ENCODE measurements around the gene SHC3.

SHC3 gene

GRCh38 chr9:89000371-89000781 lies 178.2 kb downstream of the SHC3 start:
- no peak for DNase-seq (ENCODE audit: low spot score)

GRCh38 chr9:88998911-88999310 lies 179.7 kb downstream of the SHC3 start:
- peak; percentile 29 for DNase-seq (ENCODE audit: low spot score)

DNA sequence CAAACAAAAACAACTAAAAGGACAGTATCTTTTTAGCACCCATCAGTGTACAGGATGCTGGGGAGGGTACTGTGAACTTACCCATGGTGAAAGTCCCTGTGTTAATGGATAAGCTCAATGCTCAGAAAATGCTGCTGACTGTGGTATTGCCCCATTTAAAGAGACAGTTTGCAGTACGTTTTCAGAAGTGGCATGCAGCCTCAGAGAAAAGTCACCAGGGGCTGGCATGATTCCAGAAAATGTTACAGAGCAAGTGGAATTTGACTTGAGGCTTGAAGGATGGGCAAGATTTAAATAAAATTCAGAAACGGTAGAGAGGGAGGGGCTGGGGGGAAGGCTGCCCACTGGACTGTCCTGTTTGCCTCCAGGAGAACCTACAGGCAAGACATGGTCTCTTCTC lies 180.1 kb downstream of the SHC3 start:
- no peak for DNase-seq (ENCODE audit: low spot score)

DNA sequence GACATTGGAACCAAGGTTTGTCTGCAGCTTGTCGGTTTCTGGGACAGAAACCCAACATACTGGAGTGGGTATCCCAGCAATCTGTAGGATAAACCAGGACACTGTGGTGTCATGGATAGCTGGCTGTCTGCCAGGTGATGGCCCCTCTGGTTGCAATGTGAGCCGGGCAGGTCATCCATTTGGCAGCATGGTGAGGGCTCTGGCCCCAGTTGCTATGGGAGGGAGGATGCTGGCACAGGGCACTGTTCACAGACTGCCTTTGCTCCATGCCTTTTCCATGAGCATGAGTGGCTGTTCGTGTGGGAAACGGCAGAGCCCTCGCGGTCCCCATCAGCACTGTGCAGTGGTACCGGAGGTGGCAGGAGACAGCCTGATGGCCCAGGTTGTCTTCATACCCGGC lies 181.0 kb downstream of the SHC3 start:
- no peak for DNase-seq (ENCODE audit: low spot score)

DNA sequence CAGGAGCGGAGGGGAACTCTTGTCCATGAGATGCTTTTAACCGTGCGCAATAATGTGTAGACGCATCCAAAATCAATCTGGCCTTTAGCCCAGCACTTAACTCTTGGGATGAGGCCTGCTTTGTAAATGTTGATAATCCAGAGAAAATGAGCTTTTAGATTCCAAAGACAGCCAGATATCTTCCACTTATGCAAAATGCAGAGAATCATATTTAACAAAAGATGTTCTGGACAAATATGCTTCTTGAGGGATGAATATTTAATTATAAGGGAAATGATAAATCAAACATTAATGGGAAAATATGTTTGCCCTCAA lies 181.7 kb downstream of the SHC3 start:
- DNase-seq (ENCODE audit: low spot score) = no peak

DNA sequence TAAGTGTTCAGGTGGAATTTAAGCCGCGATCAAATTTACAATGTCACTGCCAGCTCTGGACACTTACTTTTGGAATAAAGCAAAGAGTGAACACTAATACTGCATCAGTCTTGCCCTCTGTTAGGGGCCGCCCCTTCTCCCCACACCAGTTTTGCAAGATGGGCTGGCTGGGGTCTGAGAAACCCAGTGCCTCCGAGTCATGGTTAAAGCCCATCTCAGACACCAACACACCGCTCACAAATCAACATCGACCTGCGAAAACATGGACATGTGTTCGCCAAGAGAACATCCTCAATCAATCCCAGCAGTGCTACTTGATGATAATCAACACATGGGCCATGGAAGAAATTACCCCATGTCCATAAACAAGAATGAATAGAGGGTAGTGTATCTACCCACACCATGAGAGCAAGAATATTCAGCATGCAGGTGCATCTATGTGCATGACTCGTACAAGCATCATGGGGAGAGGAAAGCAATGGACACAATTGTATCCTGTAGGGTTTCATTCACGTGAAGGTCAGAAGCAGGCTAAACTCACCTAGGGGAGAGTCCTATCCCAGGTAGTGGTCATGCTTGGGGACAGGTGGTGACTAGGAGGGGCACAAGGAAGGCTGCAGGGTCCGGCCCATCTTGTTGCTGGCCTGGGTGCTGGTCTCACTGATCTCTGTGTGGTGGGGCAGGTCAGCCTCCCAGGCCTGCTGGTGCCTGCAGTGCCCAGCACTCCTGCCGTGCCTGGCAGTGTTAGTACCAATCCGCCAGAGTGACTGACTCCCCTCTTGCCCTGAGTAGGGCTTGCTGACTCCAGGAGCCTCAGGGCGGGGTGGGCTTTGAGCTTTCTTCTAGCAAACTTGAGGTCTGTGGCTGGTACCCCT lies 182.3 kb downstream of the SHC3 start:
- no peak for DNase-seq (ENCODE audit: low spot score)

DNA sequence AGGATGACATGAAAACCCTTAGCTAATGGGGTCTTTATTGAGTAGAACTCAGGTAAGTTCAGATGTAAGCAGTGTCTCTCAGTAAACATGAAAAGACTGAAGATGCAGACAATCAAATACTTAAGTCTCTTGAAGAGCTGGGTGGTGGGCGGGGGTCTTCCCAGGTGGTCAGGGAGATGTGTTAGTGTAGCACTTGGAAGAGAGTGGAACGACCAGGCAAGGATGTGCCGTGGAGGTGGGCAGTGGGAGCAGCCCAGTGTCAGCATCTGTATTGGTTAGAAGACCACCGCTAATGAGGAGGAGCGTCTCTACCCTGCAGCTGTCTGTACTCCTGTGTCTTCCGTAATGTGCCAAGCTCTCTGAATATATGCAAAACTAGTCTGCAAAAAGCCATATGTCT lies 183.0 kb downstream of the SHC3 start:
- no peak for DNase-seq (ENCODE audit: low spot score)

DNA sequence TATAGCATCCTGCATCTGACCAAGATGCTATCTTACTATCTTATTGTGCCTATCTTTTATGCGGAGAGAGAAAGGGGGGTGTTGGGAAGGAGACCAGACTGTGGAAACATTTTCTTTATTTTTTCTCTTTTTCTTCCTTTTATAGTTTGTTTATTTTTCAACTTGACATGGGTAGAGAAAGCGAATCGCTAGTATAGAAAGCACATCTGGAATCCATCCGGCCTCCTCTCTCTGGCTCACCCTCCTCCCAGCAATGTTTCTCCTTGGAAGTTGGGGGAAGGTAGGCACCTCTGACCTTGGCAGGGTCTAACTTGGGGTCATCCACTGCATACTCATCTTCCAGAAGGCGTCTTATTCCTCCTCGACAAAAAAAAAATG lies 183.4 kb downstream of the SHC3 start:
- DNase-seq (ENCODE audit: low spot score) = no peak

DNA sequence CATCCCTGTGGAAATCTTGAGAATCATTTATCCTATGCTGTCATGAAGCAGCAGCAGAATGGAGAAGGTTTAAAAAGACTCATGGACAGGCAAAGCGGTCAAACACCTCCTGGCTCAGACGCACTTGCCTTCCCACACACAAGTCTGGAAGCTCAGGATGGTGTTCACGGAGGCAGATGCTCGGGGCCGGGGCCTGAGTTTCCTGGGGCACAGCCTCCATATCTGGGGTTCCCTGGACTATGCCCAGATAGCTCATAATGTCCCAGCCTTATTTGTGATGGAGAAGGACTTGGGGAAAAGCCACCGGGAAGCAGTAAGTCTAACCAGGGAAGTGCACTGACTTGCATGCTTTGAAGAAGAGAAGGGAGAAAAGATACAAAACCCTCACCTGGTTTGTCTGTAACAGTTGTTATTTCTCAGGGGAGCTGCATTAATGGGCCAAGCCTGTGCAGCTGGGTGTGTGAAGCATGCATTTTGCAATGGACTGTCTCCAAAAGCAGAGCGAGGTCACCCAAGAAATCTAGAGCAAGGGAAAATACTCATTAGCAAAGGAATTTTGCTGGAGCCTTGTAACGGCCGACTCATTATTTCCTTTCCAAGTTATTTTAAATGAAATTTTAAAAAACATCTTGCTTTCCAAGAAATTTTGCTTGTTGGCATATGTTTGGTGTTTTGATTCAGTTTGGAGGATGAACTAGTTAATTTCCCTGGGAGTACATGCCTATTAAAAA lies 184.0 kb downstream of the SHC3 start:
- DNase-seq (ENCODE audit: low spot score) = peak; percentile 62

GRCh38 chr9:88993871-88994460 lies 184.7 kb downstream of the SHC3 start:
- DNase-seq (ENCODE audit: low spot score) = no peak

- no peak for DNase-seq (ENCODE audit: low spot score)
Observed at GRCh38 chr9:88993327-88993726, 185.3 kb downstream of the SHC3 start.

GRCh38 chr9:88992556-88992955 lies 186.1 kb downstream of the SHC3 start:
- DNase-seq (ENCODE audit: low spot score) = no peak

DNA sequence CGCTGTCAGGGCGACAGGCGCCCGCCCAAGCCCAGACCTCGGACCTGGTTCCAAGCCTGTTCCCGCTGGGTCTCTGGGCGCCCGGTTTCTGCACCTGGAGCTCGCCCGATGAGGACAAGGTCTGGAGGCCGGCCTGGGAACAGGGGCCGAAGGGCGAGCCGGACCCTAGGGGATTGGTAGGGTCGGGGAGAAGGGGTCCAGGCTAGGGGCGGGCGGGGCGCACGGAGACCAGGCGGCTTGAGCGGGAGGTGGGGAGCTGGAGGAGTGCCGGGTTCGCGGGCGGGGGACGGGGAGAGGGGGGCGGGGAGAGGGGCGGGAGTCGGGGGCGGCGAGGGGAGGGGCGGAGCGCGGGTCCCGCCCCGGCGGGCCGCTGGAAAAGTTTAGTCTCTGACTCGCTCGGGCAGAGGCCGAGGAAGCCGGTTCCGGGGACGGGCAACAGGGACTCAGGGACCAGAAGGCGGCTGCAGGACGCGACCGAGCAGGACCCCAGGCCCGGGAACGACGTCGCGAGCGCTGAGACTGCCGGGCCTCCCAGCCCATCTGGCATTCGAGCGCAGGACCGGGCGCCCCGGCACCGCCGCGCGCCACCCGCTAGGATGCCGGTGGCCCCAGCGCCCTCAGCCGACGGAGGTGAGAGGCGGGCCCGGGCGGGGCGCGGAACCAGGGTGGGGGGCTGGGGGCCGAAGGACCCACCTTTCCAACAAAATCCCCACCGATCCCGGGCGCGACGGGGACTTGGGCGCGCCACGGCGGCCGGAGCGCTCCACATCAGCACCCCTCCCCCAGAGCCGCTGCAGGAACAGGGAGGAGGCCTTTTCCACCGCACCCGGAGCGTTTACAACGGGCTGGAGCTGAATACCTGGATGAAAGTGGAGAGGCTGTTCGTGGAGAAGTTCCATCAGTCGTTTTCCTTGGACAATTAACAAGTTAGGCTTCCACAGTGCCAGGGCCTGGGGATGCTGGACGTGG lies 187.3 kb downstream of the SHC3 start, which contains the start of gene S1PR3:
S1PR3 (plus strand) TSS at position 403 of the 969 bp plus-strand sequence. CDS start 9,733 bp downstream, outside the sequence.
- DNase-seq (ENCODE audit: low spot score) = peak; percentile 89

- DNase-seq (ENCODE audit: low spot score) = no peak
Observed at GRCh38 chr9:88990729-88991065, 187.9 kb downstream of the SHC3 start.

- DNase-seq (ENCODE audit: low spot score) = no peak
Observed at GRCh38 chr9:88990041-88990728, 188.4 kb downstream of the SHC3 start.

DNA sequence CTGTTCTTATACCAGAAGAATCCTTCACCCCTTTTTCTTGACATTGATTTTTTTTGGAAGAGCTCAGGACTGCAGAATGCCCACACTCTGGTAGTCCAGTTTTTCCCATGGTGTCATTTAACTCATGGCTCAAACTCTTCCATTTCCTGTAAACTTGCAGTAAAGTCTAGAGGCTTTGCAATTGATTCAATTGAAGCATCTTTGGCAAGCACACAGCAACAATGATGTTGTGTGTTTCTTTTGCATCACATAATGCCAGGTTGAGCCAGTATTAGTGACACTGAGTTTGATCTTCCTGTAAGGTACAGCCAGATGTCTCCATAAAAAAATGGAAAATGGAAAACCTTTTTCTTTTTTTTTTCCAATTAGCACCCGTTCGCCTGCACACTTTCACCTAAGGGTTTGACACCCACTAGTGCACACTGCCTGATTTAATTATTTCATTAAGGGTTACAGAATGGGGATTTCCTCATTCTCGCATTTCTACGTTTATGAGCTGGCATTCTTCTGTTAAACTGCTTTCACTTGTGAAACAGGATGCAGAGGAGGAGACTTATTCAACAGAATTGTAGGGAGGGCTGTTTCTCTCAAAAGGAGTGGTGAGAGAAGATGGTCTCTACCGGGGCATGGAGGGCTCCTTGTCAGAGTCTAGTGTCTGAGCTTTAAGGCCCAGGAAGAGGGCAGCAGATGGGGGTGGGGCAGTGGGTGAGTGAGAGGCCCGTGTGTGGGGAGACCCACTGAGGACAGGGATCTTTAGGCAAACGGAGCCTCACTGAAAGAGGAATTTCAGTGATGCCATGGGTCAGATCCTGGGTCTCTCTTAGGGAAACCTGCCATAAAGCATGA lies 189.6 kb downstream of the SHC3 start:
- DNase-seq (ENCODE audit: low spot score) = peak; percentile 69

- DNase-seq (ENCODE audit: low spot score) = no peak
Observed at GRCh38 chr9:88987661-88988060, 191.0 kb downstream of the SHC3 start.

DNA sequence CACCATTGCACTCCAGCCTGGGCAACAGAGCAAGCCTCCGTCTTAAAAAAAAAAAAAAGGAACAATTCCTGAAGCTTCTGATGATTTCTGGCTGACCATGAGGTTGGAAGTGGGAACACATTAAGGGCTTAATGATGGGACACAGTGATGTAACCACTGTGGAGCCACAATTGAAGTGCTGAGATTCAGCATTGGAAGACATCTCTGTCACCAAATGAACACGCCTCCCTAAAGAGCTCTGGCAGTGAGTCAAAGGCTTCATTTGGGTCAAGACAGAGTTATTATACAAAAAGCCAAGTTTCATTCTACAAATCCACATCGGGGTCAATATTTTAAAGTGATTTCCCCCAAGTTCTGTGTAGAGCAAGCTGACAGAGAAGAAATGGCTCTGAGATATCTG lies 191.8 kb downstream of the SHC3 start:
- DNase-seq (ENCODE audit: low spot score) = no peak

DNA sequence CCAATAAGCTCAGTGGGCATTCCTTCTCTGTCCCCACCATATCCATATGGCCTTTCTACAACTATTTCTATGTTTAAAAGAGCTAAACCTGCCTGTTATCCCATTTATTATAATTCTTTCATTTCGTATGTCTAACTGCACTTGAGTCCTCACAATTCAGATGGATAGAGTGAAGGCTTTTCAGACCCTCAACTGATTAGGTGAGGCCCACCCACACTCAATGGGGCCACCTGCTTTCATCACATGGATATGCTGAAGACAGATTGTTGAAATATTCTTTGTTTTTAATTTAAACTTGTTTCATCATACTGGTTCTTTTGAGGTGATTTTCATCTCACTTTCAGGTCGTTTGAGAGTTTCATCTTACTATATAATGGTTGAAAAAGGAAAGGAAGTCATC lies 193.0 kb downstream of the SHC3 start:
- DNase-seq (ENCODE audit: low spot score) = no peak

GRCh38 chr9:88984543-88984883 lies 194.1 kb downstream of the SHC3 start:
- no peak for DNase-seq (ENCODE audit: low spot score)
